Loucy (cell line): ENCODE data around the gene TTLL1.

Source experiments
- H2AFZ ChIP-seq: fragments of 200-600 bp; sonication (generic); 2 replicates; pipeline ENCODE4 v1.6.0; 2016; ENCODE audit warnings: antibody characterized with exemption, mild to moderate bottlenecking, low read length, moderate library complexity
- H3F3A ChIP-seq: fragments of 200-600 bp; 2 replicates; pipeline ENCODE4 v1.6.0; 2016; ENCODE audit warnings: antibody characterized with exemption, low read depth, mild to moderate bottlenecking
- H3K27me3 ChIP-seq: fragments of 200-600 bp; sonication (generic); 2 replicates; pipeline ENCODE4 v1.6.1; 2014; ENCODE audit warnings: low read length, mild to moderate bottlenecking; ENCODE audit not compliant: insufficient read depth, poor library complexity, severe bottlenecking
- H3K36me3 ChIP-seq: fragments of 200-600 bp; sonication (generic); 2 replicates; pipeline ENCODE4 v1.6.1; 2016; ENCODE audit warnings: low read length; ENCODE audit not compliant: insufficient read depth
- H3K4me1 ChIP-seq: fragments of 200-600 bp; sonication (generic); 2 replicates; pipeline ENCODE4 v1.5.1; 2014; ENCODE audit warnings: low read length, mild to moderate bottlenecking; ENCODE audit not compliant: insufficient read depth, poor library complexity, severe bottlenecking
- H3K4me2 ChIP-seq: fragments of 200-600 bp; sonication (generic); 2 replicates; pipeline ENCODE4 v1.6.0; 2014; ENCODE audit warnings: antibody characterized with exemption, low read length, low read depth, mild to moderate bottlenecking; ENCODE audit not compliant: poor library complexity, severe bottlenecking
- H3K4me3 ChIP-seq: fragments of 200-600 bp; sonication (generic); 2 replicates; pipeline ENCODE4 v1.5.1; 2014; ENCODE audit warnings: low read length, mild to moderate bottlenecking, mixed read lengths; ENCODE audit not compliant: poor library complexity, severe bottlenecking
- H3K79me2 ChIP-seq: fragments of 200-600 bp; sonication (generic); 2 replicates; pipeline ENCODE4 v1.6.1; 2014; ENCODE audit warnings: low read length; ENCODE audit not compliant: insufficient read depth
- H3K9ac ChIP-seq: fragments of 200-600 bp; sonication (generic); 2 replicates; pipeline ENCODE4 v1.6.0; 2014; ENCODE audit warnings: mild to moderate bottlenecking, low read depth, low read length, moderate library complexity; ENCODE audit not compliant: poor library complexity, severe bottlenecking
- H3K9me2 ChIP-seq: fragments of 200-600 bp; sonication (generic); replicated peaks from 2 replicates; pipeline ENCODE4 v1.6.1; 2016; ENCODE audit warnings: low read depth, low read length, mixed read lengths
- H3K9me3 ChIP-seq: fragments of 200-600 bp; sonication (generic); 2 replicates; pipeline ENCODE4 v1.6.1; 2014; ENCODE audit warnings: mild to moderate bottlenecking, antibody characterized with exemption, low read length, low read depth; ENCODE audit not compliant: insufficient read depth
- H4K20me1 ChIP-seq: fragments of 200-600 bp; sonication (generic); 2 replicates; pipeline ENCODE4 v1.6.0; 2014; ENCODE audit warnings: antibody characterized with exemption, low read length, mild to moderate bottlenecking; ENCODE audit not compliant: insufficient read depth, poor library complexity, severe bottlenecking
- CTCF ChIP-seq: fragments of 200-600 bp; sonication (generic); conservative IDR thresholded peaks from 2 replicates; pipeline ENCODE4 v1.5.1; 2014; ENCODE audit warnings: mild to moderate bottlenecking, antibody characterized with exemption, low read length
- EZH2phosphoT487 ChIP-seq: fragments of 200-600 bp; IDR thresholded peaks from 2 replicates; pipeline ENCODE4 v1.6.1; 2018; ENCODE audit warnings: antibody characterized with exemption, mild to moderate bottlenecking, moderate library complexity, borderline replicate concordance

TTLL1 gene

GRCh38 chr22:43135565-43135964, 46.4 kb upstream of the TTLL1 start:
- Histone ChIP-seq H3K4me1 (no peaks in the 10 kb centered on the region), H3K4me2 (no peak overlapping the region), H3K4me3 (no peak overlapping the region), H3K9me3 (no peaks in the 10 kb centered on the region), H4K20me1 (no peaks in the 10 kb centered on the region), H3K36me3 (peaks cover 19% of the 10 kb centered on the region; the same call in 1 of the 2 replicates), H3K9me2 (no peaks in the 10 kb centered on the region), H2AFZ (no peak overlapping the region), H3F3A (no peaks in the 10 kb centered on the region), H3K27me3 (no peaks in the 10 kb centered on the region), H3K9ac (no peak overlapping the region), H3K79me2 (0 out of 2 replicates have a peak, but pooled peaks cover 5% of the 10 kb centered on the region)
- TF ChIP-seq CTCF (no peak), EZH2phosphoT487 (no peak)

- no peak overlapping the region for H3K4me3 ChIP-seq
- H3K4me1 ChIP-seq, result peaks cover 2% of the 10 kb centered on the region
- H3K27me3 ChIP-seq, result no peaks in the 10 kb centered on the region
- TF ChIP-seq CTCF (no peak), EZH2phosphoT487 (no peak)
- no peaks in the 10 kb centered on the region for H3K9me2 ChIP-seq
- H3K79me2 ChIP-seq, result 0 out of 2 replicates have a peak, but pooled peaks cover under 1% of the 10 kb centered on the region
- no peak overlapping the region for H2AFZ ChIP-seq
- H4K20me1 ChIP-seq, result no peaks in the 10 kb centered on the region
- no peak overlapping the region for H3K9ac ChIP-seq
- H3K36me3 ChIP-seq, result peaks cover 19% of the 10 kb centered on the region; the same call in 1 of the 2 replicates
- H3K4me2 ChIP-seq, result no peak overlapping the region
- H3F3A ChIP-seq, result no peaks in the 10 kb centered on the region
- H3K9me3 ChIP-seq, result no peaks in the 10 kb centered on the region
These were observed 45.4 kb upstream of the TTLL1 start for GRCh38 chr22:43134553-43134952.

- Histone ChIP-seq H3K4me1 (peaks cover 14% of the 10 kb centered on the region), H4K20me1 (no peaks in the 10 kb centered on the region), H3K79me2 (no peaks in the 10 kb centered on the region), H3K36me3 (peaks cover 19% of the 10 kb centered on the region; the same call in 1 of the 2 replicates), H3K9me2 (no peaks in the 10 kb centered on the region), H3F3A (no peaks in the 10 kb centered on the region), H3K9ac (no peak overlapping the region), H3K9me3 (no peaks in the 10 kb centered on the region), H3K27me3 (no peaks in the 10 kb centered on the region), H3K4me3 (no peak overlapping the region), H3K4me2 (no peak overlapping the region), H2AFZ (no peak overlapping the region)
- TF ChIP-seq EZH2phosphoT487, result no peak
- no peak for TF ChIP-seq CTCF
These were observed 44.2 kb upstream of the TTLL1 start for GRCh38 chr22:43133401-43133800.
